Renal cortical epithelial cell (primary cell): Measurements from ENCODE around the gene FLT3. TPM values are rescaled to one million over a fixed set of nuclear protein-coding genes. Genes with fewer than 3 reads are reported as not detected.

ENCODE experiments used
- DNase-seq: peaks from one replicate; pipeline ENCODE4 v3.0.0-alpha.2; 2011; ENCODE audit warnings: low read depth
- total RNA-seq: library from RNA; depleted of rRNA; stranded (reverse); fragments of >200 nt; gene quantifications from 2 replicates; pipeline ENCODE4 v1.2.3, GENCODE V29; 2014

FLT3 gene
- total RNA-seq, 1 donor from 2014 or later = under 0.01 TPM

- no peak for DNase-seq
Observed at GRCh38 chr13:28001837-28002473, 98.4 kb downstream of the FLT3 start.

- DNase-seq = no peak
Observed at GRCh38 chr13:28001049-28001448, 99.3 kb downstream of the FLT3 start.

- DNase-seq = no peak
Observed at GRCh38 chr13:28000567-28000966, 99.8 kb downstream of the FLT3 start.

GRCh38 chr13:27997904-27998522 is 102.4 kb downstream of the FLT3 start:
- DNase-seq = peak; percentile 32

GRCh38 chr13:27991881-27992280 is 108.5 kb downstream of the FLT3 start:
- DNase-seq = no peak

- DNase-seq = no peak
Observed at GRCh38 chr13:27988520-27988919, 111.9 kb downstream of the FLT3 start, which contains the start of gene URAD. URAD (minus strand) TSS chr13:27988693; CDS start chr13:27988637, 56 bp downstream.

- no peak for DNase-seq
Observed at GRCh38 chr13:27985600-27985999, 114.8 kb downstream of the FLT3 start.

- DNase-seq = no peak
Observed at GRCh38 chr13:27982361-27982760, 118.0 kb downstream of the FLT3 start.

GRCh38 chr13:27981006-27981708 is 119.2 kb downstream of the FLT3 start:
- no peak for DNase-seq

GRCh38 chr13:27980280-27980998 is 119.9 kb downstream of the FLT3 start:
- no peak for DNase-seq

- DNase-seq = no peak
Observed at GRCh38 chr13:27979765-27980279, 120.6 kb downstream of the FLT3 start.

- DNase-seq = no peak
Observed at GRCh38 chr13:27979001-27979643, 121.3 kb downstream of the FLT3 start.

- DNase-seq = no peak
Observed at GRCh38 chr13:27978301-27978968, 121.9 kb downstream of the FLT3 start.

GRCh38 chr13:27977476-27978300 is 122.7 kb downstream of the FLT3 start:
- no peak for DNase-seq

- DNase-seq = no peak
Observed at GRCh38 chr13:27976362-27977091, 123.8 kb downstream of the FLT3 start.

GRCh38 chr13:27975564-27976361 is 124.6 kb downstream of the FLT3 start:
- DNase-seq = no peak

GRCh38 chr13:27973961-27974662 is 126.3 kb downstream of the FLT3 start:
- no peak for DNase-seq

- DNase-seq = no peak
Observed at GRCh38 chr13:27973291-27973690, 127.1 kb downstream of the FLT3 start.
